ENCODE measurements around the gene C12orf54.

DNA sequence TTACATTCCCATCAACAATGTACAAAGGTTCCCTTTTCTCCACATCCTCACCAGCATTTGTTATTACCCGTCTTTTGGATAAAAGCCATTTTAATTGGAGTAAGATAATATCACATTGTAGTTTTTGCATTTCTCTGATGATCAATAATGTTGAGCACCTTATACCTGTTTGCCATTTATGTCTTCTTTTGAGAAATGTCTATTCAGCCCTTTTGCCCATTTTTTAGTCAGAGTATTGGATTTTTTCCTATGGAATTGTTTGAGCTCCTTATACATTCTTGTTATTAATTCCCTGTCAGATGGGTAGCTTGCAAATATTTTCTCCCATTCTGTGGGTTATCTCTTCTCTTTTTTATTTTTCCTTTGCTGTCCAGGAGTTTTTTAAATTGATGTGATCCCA lies 32.4 kb downstream of the C12orf54 start:
- TF ChIP-seq CREB1 (IDR thresholded peaks at IDR 0.05; ENCODE audit: low read depth) (no peak), TEAD4 (IDR thresholded peaks at IDR 0.05) (no peak), YY1 (IDR thresholded peaks at IDR 0.05; ENCODE audit: low read depth) (no peak), TAF1 (IDR thresholded peaks at IDR 0.05; ENCODE audit: low read depth) (no peak), EP300 (IDR thresholded peaks at IDR 0.05; ENCODE audit: borderline replicate concordance) (no peak), CEBPB (IDR thresholded peaks at IDR 0.05) (no peak), RAD21 (IDR thresholded peaks at IDR 0.05; ENCODE audit: low read depth) (no peak), FOXM1 (IDR thresholded peaks at IDR 0.05; ENCODE audit: borderline replicate concordance, low read depth) (no peak), EGR1 (IDR thresholded peaks at IDR 0.05) (no peak)
- TF ChIP-seq, protein P1, sequence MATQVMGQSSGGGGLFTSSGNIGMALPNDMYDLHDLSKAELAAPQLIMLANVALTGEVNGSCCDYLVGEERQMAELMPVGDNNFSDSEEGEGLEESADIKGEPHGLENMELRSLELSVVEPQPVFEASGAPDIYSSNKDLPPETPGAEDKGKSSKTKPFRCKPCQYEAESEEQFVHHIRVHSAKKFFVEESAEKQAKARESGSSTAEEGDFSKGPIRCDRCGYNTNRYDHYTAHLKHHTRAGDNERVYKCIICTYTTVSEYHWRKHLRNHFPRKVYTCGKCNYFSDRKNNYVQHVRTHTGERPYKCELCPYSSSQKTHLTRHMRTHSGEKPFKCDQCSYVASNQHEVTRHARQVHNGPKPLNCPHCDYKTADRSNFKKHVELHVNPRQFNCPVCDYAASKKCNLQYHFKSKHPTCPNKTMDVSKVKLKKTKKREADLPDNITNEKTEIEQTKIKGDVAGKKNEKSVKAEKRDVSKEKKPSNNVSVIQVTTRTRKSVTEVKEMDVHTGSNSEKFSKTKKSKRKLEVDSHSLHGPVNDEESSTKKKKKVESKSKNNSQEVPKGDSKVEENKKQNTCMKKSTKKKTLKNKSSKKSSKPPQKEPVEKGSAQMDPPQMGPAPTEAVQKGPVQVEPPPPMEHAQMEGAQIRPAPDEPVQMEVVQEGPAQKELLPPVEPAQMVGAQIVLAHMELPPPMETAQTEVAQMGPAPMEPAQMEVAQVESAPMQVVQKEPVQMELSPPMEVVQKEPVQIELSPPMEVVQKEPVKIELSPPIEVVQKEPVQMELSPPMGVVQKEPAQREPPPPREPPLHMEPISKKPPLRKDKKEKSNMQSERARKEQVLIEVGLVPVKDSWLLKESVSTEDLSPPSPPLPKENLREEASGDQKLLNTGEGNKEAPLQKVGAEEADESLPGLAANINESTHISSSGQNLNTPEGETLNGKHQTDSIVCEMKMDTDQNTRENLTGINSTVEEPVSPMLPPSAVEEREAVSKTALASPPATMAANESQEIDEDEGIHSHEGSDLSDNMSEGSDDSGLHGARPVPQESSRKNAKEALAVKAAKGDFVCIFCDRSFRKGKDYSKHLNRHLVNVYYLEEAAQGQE (IDR thresholded peaks at IDR 0.05; ENCODE audit: low read depth), result no peak
- TF ChIP-seq, protein P2, sequence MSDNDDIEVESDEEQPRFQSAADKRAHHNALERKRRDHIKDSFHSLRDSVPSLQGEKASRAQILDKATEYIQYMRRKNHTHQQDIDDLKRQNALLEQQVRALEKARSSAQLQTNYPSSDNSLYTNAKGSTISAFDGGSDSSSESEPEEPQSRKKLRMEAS (IDR thresholded peaks at IDR 0.05), result no peak
